Fibroblast of lung (primary cell): ENCODE data around the gene SERPINB3. TPM values are rescaled to one million over a fixed set of nuclear protein-coding genes. Genes with fewer than 3 reads are reported as not detected.

Experiments used
- DNase-seq, 2 donors: peaks; one replicate each; pipeline versions ENCODE4 v3.0.0 to v3.0.0-alpha.2; 2010; ENCODE audit warnings: low read depth in 2 of 2
- H2AFZ ChIP-seq: 2 replicates; pipeline ENCODE4 v1.5.1; 2012; ENCODE audit warnings: low read length, control low read depth, inconsistent platforms
- H3K27ac ChIP-seq: 2 replicates; pipeline ENCODE4 v1.5.1; 2011; ENCODE audit warnings: low read length, control low read depth; ENCODE audit not compliant: insufficient read depth
- H3K27me3 ChIP-seq: 2 replicates; pipeline ENCODE4 v1.5.1; 2011; ENCODE audit warnings: mild to moderate bottlenecking, low read length; ENCODE audit not compliant: control insufficient read depth, insufficient read depth
- H3K36me3 ChIP-seq: 2 replicates; pipeline ENCODE4 v1.5.1; 2011; ENCODE audit warnings: low read length; ENCODE audit not compliant: control insufficient read depth, insufficient read depth
- H3K4me1 ChIP-seq: 2 replicates; pipeline ENCODE4 v1.5.1; 2011; ENCODE audit warnings: low read length; ENCODE audit not compliant: control insufficient read depth, insufficient read depth; ENCODE audit errors: extremely low read depth
- H3K4me2 ChIP-seq: 2 replicates; pipeline ENCODE4 v1.5.1; 2011; ENCODE audit warnings: low read length, control low read depth; ENCODE audit not compliant: insufficient read depth; ENCODE audit errors: extremely low read depth
- H3K4me3 ChIP-seq, 4 experiments: fragments of 200-600 bp in 1 of 4; sonication (generic) in 1 of 4; replicated peaks in 1 of 4; 2 replicates each; pipeline ENCODE4 v1.5.1; 2011 to 2016; ENCODE audit warnings: low read length in 4 of 4, low read depth in 3 of 4, mild to moderate bottlenecking in 3 of 4, control low read depth in 2 of 4, inconsistent platforms in 1 of 4, mixed read lengths in 1 of 4; ENCODE audit not compliant: insufficient read depth in 1 of 4; ENCODE audit errors: control extremely low read depth in 1 of 4
- H3K79me2 ChIP-seq: 2 replicates; pipeline ENCODE4 v1.5.1; 2012; ENCODE audit warnings: mild to moderate bottlenecking, low read length, inconsistent platforms; ENCODE audit not compliant: control insufficient read depth, insufficient read depth
- H3K9ac ChIP-seq: 2 replicates; pipeline ENCODE4 v1.5.1; 2011; ENCODE audit warnings: mild to moderate bottlenecking, low read length, control low read depth; ENCODE audit not compliant: insufficient read depth
- H3K9me3 ChIP-seq: 2 replicates; pipeline ENCODE4 v1.5.1; 2012; ENCODE audit warnings: low read depth, low read length; ENCODE audit not compliant: control insufficient read depth, insufficient read depth
- H4K20me1 ChIP-seq: 2 replicates; pipeline ENCODE4 v1.5.1; 2011; ENCODE audit warnings: low read length; ENCODE audit not compliant: control insufficient read depth, insufficient read depth; ENCODE audit errors: extremely low read depth
- EZH2 ChIP-seq: IDR thresholded peaks from 2 replicates; pipeline ENCODE4 v1.5.1; 2012; ENCODE audit warnings: low read length, control low read depth, mild to moderate bottlenecking; ENCODE audit errors: missing control alignments
- polyA plus RNA-seq, 2 donors: library from polyadenylated mRNA; depleted of rRNA in 1 of 2; stranded (reverse) in 1 of 2; unstranded in 1 of 2; fragments of >200 nt; gene quantifications; 2 replicates each; pipeline ENCODE4 v1.2.1, GENCODE V29; 2011 to 2012; ENCODE audit warnings: missing spikeins in 1 of 2
- total RNA-seq: library from RNA; depleted of rRNA; stranded (reverse); fragments of >200 nt; gene quantifications from 2 replicates; pipeline ENCODE4 v1.2.1, GENCODE V29; 2014
- TF ChIP-seq, protein P1 (sequence below), 2 donors: IDR thresholded peaks in 1 of 2; conservative IDR thresholded peaks in 1 of 2; 1 replicate in 1 of 2; 2 replicates in 1 of 2; pipeline ENCODE4 v1.5.1; 2011 to 2012; ENCODE audit warnings: low read length in 2 of 2, control low read depth in 1 of 2, inconsistent platforms in 1 of 2, low read depth in 1 of 2, mild to moderate bottlenecking in 1 of 2

SERPINB3 gene
- total and polyA plus RNA-seq, 2 donors (not counting 1 experiment from before 2014, with no cell fraction given), result not detected

- TF ChIP-seq, protein P1, sequence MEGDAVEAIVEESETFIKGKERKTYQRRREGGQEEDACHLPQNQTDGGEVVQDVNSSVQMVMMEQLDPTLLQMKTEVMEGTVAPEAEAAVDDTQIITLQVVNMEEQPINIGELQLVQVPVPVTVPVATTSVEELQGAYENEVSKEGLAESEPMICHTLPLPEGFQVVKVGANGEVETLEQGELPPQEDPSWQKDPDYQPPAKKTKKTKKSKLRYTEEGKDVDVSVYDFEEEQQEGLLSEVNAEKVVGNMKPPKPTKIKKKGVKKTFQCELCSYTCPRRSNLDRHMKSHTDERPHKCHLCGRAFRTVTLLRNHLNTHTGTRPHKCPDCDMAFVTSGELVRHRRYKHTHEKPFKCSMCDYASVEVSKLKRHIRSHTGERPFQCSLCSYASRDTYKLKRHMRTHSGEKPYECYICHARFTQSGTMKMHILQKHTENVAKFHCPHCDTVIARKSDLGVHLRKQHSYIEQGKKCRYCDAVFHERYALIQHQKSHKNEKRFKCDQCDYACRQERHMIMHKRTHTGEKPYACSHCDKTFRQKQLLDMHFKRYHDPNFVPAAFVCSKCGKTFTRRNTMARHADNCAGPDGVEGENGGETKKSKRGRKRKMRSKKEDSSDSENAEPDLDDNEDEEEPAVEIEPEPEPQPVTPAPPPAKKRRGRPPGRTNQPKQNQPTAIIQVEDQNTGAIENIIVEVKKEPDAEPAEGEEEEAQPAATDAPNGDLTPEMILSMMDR (conservative IDR thresholded peaks at IDR 0.05 in 1 of 2, IDR thresholded peaks at IDR 0.05 in 1 of 2; ENCODE audit: low read depth in 1 of 2, low read length in 2 of 2), result no peak
- no peaks in the 10 kb centered on the region for H3K4me1 ChIP-seq
- H3K36me3 ChIP-seq, result no peaks in the 10 kb centered on the region
- H3K79me2 ChIP-seq, result no peaks in the 10 kb centered on the region
- no peak overlapping the region for H3K4me2 ChIP-seq
- H3K4me3 ChIP-seq, result no peak overlapping the region
- DNase-seq, result no peak
- H3K27me3 ChIP-seq, result no peaks in the 10 kb centered on the region
- H4K20me1 ChIP-seq, result no peaks in the 10 kb centered on the region
- no peak overlapping the region for H3K9ac ChIP-seq
- H2AFZ ChIP-seq, result no peak overlapping the region
- H3K27ac ChIP-seq, result no peak overlapping the region
- no peaks in the 10 kb centered on the region for H3K9me3 ChIP-seq
Observed at GRCh38 chr18:63626431-63626830, 35.3 kb downstream of the SERPINB3 start.

GRCh38 chr18:63624863-63625262, 36.8 kb downstream of the SERPINB3 start:
- H3K4me2 ChIP-seq, result no peak overlapping the region
- H4K20me1 ChIP-seq, result no peaks in the 10 kb centered on the region
- DNase-seq, result no peak
- TF ChIP-seq, protein P1 (conservative IDR thresholded peaks at IDR 0.05 in 1 of 2, IDR thresholded peaks at IDR 0.05 in 1 of 2; ENCODE audit: low read depth in 1 of 2, low read length in 2 of 2), result no peak
- no peak for TF ChIP-seq EZH2
- no peaks in the 10 kb centered on the region for H3K36me3 ChIP-seq
- no peaks in the 10 kb centered on the region for H3K9me3 ChIP-seq
- no peaks in the 10 kb centered on the region for H3K79me2 ChIP-seq
- H3K4me1 ChIP-seq, result no peaks in the 10 kb centered on the region
- H2AFZ ChIP-seq, result no peak overlapping the region
- H3K27me3 ChIP-seq, result no peaks in the 10 kb centered on the region
- H3K4me3 ChIP-seq, result no peak overlapping the region
- no peak overlapping the region for H3K27ac ChIP-seq
- H3K9ac ChIP-seq, result no peak overlapping the region

DNA sequence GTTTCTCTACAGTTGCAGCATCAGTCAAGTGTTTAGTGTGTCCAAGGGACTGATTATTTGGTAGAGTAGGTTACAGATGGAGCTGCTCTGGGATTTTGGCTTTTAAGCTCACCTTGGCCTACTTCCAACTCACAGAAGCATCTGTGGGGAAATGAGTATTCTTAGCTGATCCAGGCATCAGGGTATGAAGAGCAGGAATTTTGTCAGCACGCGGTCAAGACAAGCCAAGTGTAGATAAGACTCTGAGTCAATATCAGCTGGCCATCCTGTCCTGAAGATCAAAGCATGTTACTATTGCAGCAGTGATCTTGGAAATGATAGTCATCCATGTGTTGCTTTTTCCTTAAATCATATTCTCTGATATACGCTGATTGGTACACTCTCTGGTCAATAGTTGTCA, 42.0 kb downstream of the SERPINB3 start:
- no peak overlapping the region for H2AFZ ChIP-seq
- H3K27me3 ChIP-seq, result no peaks in the 10 kb centered on the region
- H3K27ac ChIP-seq, result no peak overlapping the region
- no peak overlapping the region for H3K9ac ChIP-seq
- TF ChIP-seq, protein P1 (conservative IDR thresholded peaks at IDR 0.05 in 1 of 2, IDR thresholded peaks at IDR 0.05 in 1 of 2; ENCODE audit: low read depth in 1 of 2, low read length in 2 of 2), result no peak
- TF ChIP-seq EZH2, result no peak
- no peaks in the 10 kb centered on the region for H3K79me2 ChIP-seq
- no peaks in the 10 kb centered on the region for H3K4me1 ChIP-seq
- no peaks in the 10 kb centered on the region for H3K36me3 ChIP-seq
- no peaks in the 10 kb centered on the region for H4K20me1 ChIP-seq
- no peak for DNase-seq
- H3K4me2 ChIP-seq, result no peak overlapping the region
- no peaks in the 10 kb centered on the region for H3K9me3 ChIP-seq
- no peak overlapping the region for H3K4me3 ChIP-seq
